ENCODE measurements around the gene SRSF12.

GRCh38 chr6:89050697-89051096, 67.2 kb downstream of the SRSF12 start:
- no peak for TF ChIP-seq EZH2 (IDR thresholded peaks at IDR 0.05; ENCODE audit: borderline replicate concordance, low read depth, low read length, severe bottlenecking)
- TF ChIP-seq CTCF (IDR thresholded peaks at IDR 0.05; ENCODE audit: extremely low read depth in 1 of 2, insufficient read depth in 1 of 2, low read depth in 1 of 2, low read length in 2 of 2): no peak
- TF ChIP-seq POLR2AphosphoS5 (IDR thresholded peaks at IDR 0.05; ENCODE audit: insufficient read depth, low read depth, low read length): no peak
- TF ChIP-seq JUN (IDR thresholded peaks at IDR 0.05; ENCODE audit: borderline replicate concordance, insufficient read depth, insufficient read length, low read depth): no peak
- no peak for TF ChIP-seq GATA2 (IDR thresholded peaks at IDR 0.05; ENCODE audit: insufficient read depth, insufficient read length, low read depth, low read length)

All from endothelial cell of umbilical vein (primary cell).